Neural progenitor cell (in vitro differentiated cells): ENCODE measurements around the gene PIGR.

Source experiments
- EZH2 ChIP-seq: fragments of 200-600 bp; sonication (generic); IDR thresholded peaks from 2 replicates; pipeline ENCODE4 v1.6.1; 2017; ENCODE audit warnings: antibody characterized with exemption, mild to moderate bottlenecking, moderate library complexity
- EZH2phosphoT487 ChIP-seq: fragments of 200-600 bp; sonication (generic); IDR thresholded peaks from 2 replicates; pipeline ENCODE4 v1.6.1; 2017; ENCODE audit warnings: antibody characterized with exemption
- TF ChIP-seq, protein P1 (sequence below): fragments of 200-600 bp; sonication (generic); IDR thresholded peaks from 2 replicates; pipeline ENCODE4 v1.5.1; 2017; ENCODE audit warnings: antibody characterized with exemption, mild to moderate bottlenecking

DNA sequence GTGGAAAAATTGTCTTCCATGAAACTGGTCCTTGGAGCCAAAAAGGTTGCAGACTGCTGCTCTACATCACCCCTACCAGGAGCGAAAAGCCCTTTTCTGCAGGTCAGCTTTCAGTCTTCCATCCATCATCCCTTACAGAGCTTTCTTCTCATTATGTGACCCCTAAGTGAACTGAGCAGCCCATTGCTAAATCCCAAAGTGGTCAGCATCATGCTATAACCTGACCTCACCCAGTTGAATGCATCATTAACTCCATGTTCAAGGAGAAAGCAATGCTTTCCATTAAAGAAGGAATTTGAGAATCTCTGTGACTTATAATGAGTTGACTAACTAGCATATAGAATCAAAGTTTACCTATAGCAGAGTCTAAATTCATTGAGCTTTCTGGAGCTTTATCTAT, 59.4 kb downstream of the PIGR start:
- TF ChIP-seq EZH2 (no peak), EZH2phosphoT487 (no peak)
- TF ChIP-seq, protein P1, sequence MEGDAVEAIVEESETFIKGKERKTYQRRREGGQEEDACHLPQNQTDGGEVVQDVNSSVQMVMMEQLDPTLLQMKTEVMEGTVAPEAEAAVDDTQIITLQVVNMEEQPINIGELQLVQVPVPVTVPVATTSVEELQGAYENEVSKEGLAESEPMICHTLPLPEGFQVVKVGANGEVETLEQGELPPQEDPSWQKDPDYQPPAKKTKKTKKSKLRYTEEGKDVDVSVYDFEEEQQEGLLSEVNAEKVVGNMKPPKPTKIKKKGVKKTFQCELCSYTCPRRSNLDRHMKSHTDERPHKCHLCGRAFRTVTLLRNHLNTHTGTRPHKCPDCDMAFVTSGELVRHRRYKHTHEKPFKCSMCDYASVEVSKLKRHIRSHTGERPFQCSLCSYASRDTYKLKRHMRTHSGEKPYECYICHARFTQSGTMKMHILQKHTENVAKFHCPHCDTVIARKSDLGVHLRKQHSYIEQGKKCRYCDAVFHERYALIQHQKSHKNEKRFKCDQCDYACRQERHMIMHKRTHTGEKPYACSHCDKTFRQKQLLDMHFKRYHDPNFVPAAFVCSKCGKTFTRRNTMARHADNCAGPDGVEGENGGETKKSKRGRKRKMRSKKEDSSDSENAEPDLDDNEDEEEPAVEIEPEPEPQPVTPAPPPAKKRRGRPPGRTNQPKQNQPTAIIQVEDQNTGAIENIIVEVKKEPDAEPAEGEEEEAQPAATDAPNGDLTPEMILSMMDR: no peak
